ENCODE results near the gene SLC6A17.

DNA sequence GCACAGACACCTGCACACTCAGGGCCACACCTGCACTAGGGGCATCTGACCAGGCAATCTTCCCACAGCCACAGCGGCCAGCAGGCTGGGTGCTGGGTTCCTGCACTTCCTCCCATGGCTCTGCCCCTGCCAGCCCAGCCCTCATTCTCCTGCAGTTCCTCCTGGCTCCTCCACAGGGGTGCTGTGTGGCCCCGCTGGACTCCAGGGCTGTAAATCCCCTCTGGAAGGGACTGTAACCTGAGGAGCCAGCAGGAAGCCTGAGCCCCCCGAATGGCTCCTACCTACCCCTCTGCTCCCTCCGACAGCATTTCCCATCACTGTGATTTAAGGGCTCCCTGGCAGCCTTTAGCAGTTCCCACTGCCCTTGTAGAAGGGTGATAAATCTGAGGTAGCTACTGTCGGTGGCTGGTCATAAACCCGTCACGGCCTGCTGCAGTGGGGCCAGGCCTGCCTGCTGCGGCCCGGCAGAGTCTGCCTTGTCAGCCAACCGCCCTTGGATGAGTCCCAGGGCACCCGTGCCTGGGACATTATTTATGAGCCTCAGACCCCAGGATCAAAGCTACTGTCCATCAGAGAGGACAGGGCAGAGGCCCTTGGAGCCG is 29.2 kb upstream of the SLC6A17 start:
- TF ChIP-seq, protein P1, sequence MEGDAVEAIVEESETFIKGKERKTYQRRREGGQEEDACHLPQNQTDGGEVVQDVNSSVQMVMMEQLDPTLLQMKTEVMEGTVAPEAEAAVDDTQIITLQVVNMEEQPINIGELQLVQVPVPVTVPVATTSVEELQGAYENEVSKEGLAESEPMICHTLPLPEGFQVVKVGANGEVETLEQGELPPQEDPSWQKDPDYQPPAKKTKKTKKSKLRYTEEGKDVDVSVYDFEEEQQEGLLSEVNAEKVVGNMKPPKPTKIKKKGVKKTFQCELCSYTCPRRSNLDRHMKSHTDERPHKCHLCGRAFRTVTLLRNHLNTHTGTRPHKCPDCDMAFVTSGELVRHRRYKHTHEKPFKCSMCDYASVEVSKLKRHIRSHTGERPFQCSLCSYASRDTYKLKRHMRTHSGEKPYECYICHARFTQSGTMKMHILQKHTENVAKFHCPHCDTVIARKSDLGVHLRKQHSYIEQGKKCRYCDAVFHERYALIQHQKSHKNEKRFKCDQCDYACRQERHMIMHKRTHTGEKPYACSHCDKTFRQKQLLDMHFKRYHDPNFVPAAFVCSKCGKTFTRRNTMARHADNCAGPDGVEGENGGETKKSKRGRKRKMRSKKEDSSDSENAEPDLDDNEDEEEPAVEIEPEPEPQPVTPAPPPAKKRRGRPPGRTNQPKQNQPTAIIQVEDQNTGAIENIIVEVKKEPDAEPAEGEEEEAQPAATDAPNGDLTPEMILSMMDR (IDR thresholded peaks at IDR 0.05): no peak
- TF ChIP-seq POLR2A (IDR thresholded peaks at IDR 0.05) (no peak), EP300 (IDR thresholded peaks at IDR 0.05) (peak in 1 of 4 donors; percentile 42)
